ENCODE results near the gene OVAAL.
"Not testable (repeated sequence)": the region's sequence is repeated elsewhere in the genome, so short reads cannot be mapped to it uniquely, and the experiment has no call there.

The OVAAL gene

GRCh38 chr1:180539136-180539535 is 19.6 kb upstream of the OVAAL start:
- H3K27ac ChIP-seq, result no peak overlapping the region
- TF ChIP-seq ZFX (IDR thresholded peaks at IDR 0.05), result no peak
- TF ChIP-seq CTCF (conservative IDR thresholded peaks at IDR 0.05), result no peak

DNA sequence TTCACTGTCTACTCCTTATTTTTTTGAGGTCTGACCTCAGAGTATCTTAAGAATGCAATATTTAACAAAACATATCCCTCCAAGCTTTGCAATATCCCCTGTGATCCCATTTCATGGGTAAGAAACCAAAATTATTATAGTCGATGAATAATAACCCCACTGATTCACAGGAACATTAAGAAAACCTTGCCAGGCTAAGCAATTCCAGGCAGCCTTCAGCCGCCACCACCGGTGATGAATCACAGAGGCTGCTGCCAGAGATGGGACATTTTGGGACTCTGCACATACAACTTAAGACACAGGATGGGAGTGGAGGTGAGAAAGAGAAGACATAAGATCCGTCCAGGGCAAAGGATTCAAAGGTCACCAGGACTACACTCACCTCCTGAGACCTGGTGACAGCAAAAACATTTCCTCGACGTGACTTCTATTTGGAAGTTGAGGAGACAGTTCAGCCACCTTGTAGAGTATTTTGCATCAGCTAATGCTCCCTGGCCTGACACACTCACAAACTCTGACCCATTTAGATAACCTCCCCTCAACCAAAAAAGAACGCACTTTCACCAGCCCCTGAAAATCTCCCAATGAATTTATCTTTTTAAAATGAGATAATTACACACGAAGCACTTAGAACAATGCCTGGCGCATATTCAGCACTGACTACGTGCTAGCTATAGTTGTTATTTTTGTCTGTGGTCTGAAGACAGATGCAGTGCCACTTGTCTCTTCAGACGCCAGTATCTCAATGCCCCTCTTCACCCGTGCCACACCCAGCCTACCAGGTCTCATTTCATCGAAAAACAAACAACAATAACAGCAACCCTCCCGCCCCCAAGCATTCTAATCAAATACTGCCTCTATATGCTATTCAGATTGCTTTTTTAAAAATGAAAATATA is 17.8 kb upstream of the OVAAL start:
- TF ChIP-seq CTCF (conservative IDR thresholded peaks at IDR 0.05), result no peak
- no peak for TF ChIP-seq ZFX (IDR thresholded peaks at IDR 0.05)
- H3K27ac ChIP-seq, result no peak overlapping the region; the same call in 1 of the 2 replicates

- TF ChIP-seq CTCF (conservative IDR thresholded peaks at IDR 0.05) (no peak), ZFX (IDR thresholded peaks at IDR 0.05) (no peak)
- no peak overlapping the region for H3K27ac ChIP-seq
Measured at GRCh38 chr1:180542113-180542837, 16.5 kb upstream of the OVAAL start.

DNA sequence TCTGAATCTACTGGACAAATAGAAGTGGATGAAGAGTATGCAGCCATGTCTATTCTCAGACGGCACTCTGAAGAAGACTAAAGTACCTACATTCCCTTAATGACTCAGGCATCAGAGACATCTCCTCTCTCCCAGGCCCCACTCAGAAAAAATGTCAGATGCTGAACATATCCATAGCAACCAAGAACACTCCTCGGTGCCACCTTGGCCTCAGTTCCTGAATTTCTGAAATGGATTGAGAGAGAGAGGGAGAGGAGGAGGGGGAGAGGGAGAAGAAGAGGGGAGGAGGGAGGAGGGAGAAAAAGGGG is 16.0 kb upstream of the OVAAL start:
- no peak for TF ChIP-seq CTCF (conservative IDR thresholded peaks at IDR 0.05)
- TF ChIP-seq ZFX (IDR thresholded peaks at IDR 0.05), result no peak
- H3K27ac ChIP-seq, result no peak overlapping the region

- TF ChIP-seq ZFX (IDR thresholded peaks at IDR 0.05) (no peak), CTCF (conservative IDR thresholded peaks at IDR 0.05) (no peak)
Measured at GRCh38 chr1:180544050-180544449, 14.7 kb upstream of the OVAAL start.

DNA sequence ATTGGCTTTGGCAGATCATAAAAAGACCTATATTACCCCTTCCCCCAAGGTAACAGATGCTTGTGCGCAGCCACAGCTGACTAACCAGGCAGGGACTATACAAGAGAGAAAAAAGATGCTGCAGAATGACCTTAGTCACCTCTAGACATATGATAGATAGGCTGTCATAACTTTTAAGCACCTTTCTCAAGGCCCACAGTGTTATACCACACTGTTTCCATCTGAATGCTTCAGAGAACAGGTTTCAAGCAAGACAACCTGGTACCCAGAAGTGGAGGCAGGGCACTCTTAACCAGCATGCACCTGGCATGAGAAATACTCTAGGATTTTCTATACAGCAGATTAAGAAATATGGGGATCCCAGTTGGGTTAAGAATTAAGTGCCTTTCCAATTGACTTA is 12.8 kb upstream of the OVAAL start:
- no peak for TF ChIP-seq CTCF (conservative IDR thresholded peaks at IDR 0.05)
- no peak for TF ChIP-seq ZFX (IDR thresholded peaks at IDR 0.05)
- no peak overlapping the region for H3K27ac ChIP-seq

More at GRCh38 chr1:180544050-180544449, 14.7 kb upstream of the OVAAL start:
- peak overlapping the region; percentile 29 for H3K27ac ChIP-seq

GRCh38 chr1:180548686-180549317 is 10.0 kb upstream of the OVAAL start:
- TF ChIP-seq ZFX (IDR thresholded peaks at IDR 0.05), result no peak
- no peak for TF ChIP-seq CTCF (conservative IDR thresholded peaks at IDR 0.05)
- no peak overlapping the region for H3K27ac ChIP-seq

GRCh38 chr1:180549770-180550169 is 9.0 kb upstream of the OVAAL start:
- not testable (repeated sequence) for H3K27ac ChIP-seq
